ENCODE measurements around the gene CPZ. TPM values are rescaled to one million over a fixed set of nuclear protein-coding genes. Genes with fewer than 3 reads are reported as not detected.

The CPZ gene
- total and polyA plus RNA-seq, 8 donors = 0.09 to 0.86 (median 0.23) TPM

GRCh38 chr4:8568068-8568668 lies 24.4 kb upstream of the CPZ start:
- H3K27ac ChIP-seq = no peak overlapping the region
- 61 to 69% methylated on average over 5 of the region's 5 CpGs for WGBS, 2 donors
- no peaks in the 10 kb centered on the region for H3K4me1 ChIP-seq
- FAIRE-seq (no peak), DNase-seq (no peak), ATAC-seq (no peak)
- H3K36me3 ChIP-seq = no peaks in the 10 kb centered on the region
- intact Hi-C loops (cut with DNase I) = no loop called here
- TF ChIP-seq CTCF (IDR thresholded peaks at IDR 0.05) = no peak
- no peaks in the 10 kb centered on the region for H3K9me3 ChIP-seq
- no peak overlapping the region for H3K4me3 ChIP-seq
- no peaks in the 10 kb centered on the region for H3K27me3 ChIP-seq

GRCh38 chr4:8570201-8570600 lies 22.4 kb upstream of the CPZ start:
- no peak for DNase-seq

DNA sequence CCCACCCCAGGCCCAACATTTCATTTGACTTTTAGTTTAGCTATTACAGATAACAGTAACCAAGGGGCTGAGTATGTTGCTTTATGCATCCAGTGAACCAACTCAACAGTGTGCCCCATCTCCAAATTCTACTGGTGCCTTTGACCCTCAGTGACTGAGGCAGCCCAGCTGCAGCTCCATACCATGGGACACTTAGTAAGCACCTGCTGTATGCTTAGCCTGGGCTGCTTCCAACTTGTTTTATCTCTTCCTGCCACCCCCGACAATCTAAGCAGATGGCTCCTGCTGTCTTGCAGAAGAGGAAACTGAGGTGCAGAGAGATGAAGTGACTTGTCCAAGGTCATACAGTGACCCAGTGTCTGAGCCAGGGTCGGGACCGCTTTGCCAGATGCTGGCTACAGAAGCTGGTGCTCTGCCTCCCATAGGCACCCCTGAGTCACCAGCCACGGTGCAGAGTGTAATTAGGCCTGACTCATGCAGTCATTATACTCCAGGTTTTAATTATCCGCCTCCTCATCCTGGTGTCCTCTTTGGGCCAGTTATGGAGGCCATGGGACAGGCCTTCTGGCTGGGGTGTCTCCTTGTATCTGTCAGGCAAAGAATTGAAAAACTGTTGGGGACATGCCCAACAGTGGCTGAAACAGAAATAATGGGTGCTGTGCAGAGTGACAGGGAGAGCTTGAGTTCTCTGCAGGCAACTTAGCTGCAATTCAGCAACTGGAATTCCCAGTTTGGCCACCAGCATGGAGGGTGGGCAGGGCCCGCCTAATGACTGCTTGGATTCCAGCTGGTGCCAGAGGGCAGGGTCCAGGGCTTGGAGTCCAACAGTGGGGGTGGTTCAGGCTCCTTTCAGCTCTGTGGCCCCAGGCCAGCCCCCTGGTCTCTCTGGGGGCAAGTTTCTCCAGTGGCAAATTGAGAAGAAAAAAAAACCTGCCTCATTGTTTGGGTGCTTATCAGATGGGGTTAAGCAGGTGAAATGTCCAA lies 20.6 kb upstream of the CPZ start:
- WGBS, 2 donors = 74 to 78% methylated on average over 6 of the region's 6 CpGs
- Histone ChIP-seq H3K4me1 (no peaks in the 10 kb centered on the region), H3K9me3 (no peaks in the 10 kb centered on the region), H3K27me3 (no peaks in the 10 kb centered on the region), H3K4me3 (no peak overlapping the region), H3K27ac (no peak overlapping the region), H3K36me3 (no peaks in the 10 kb centered on the region)
- DNase-seq (peak in 1 of 6 donors; percentile 23), ATAC-seq (no peak), FAIRE-seq (no peak)
- intact Hi-C loops (cut with DNase I) = no loop called here
- TF ChIP-seq CTCF (IDR thresholded peaks at IDR 0.05) = no peak

More at GRCh38 chr4:8570201-8570600, 22.4 kb upstream of the CPZ start:
- Histone ChIP-seq H3K27ac (no peak overlapping the region), H3K36me3 (no peaks in the 10 kb centered on the region), H3K9me3 (no peaks in the 10 kb centered on the region), H3K27me3 (no peaks in the 10 kb centered on the region), H3K4me1 (no peaks in the 10 kb centered on the region), H3K4me3 (no peak overlapping the region)
- TF ChIP-seq CTCF (IDR thresholded peaks at IDR 0.05) = no peak
- intact Hi-C loops (cut with DNase I) = no loop called here
- WGBS, 2 donors = 78 to 93% methylated on average over 1 of the region's 1 CpG
- FAIRE-seq (no peak), ATAC-seq (no peak)

DNA sequence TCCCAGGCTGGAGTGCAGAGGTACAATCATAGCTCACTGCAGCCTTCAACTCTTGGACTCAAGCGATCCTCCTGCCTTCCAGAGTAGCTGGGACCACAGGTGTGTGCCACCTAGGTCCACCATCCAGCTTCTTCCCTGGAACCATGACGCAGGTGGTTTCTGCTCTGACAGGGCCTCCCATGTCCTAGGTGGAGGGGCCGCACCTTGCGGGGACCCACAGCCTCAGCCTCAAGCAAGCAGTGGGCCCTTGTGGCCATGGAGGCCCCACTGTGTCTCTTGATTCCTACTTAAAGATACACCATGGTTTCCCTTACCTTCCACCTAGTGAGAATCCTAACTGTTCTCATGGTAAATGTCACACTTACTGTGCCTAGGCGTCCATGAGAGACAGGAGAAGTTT lies 19.3 kb upstream of the CPZ start:
- ATAC-seq (no peak), DNase-seq (peak in 1 of 6 donors; percentile 27), FAIRE-seq (no peak)
- TF ChIP-seq CTCF (IDR thresholded peaks at IDR 0.05) = no peak
- Histone ChIP-seq H3K4me3 (no peak overlapping the region), H3K9me3 (no peaks in the 10 kb centered on the region), H3K27ac (no peak overlapping the region), H3K27me3 (no peaks in the 10 kb centered on the region), H3K4me1 (no peaks in the 10 kb centered on the region), H3K36me3 (no peaks in the 10 kb centered on the region)
- WGBS, 2 donors = 76 to 78% methylated on average over 5 of the region's 5 CpGs
- intact Hi-C loops (cut with DNase I) = no loop called here

Measured in pancreas (tissue), 10 donors.